GM04504 (cell line): ENCODE measurements around the gene DAPK2.
"Not testable (repeated sequence)": the region's sequence is repeated elsewhere in the genome, so short reads cannot be mapped to it uniquely, and the experiment has no call there.

Experiments
- DNase-seq: peaks from one replicate; pipeline ENCODE4 v3.0.0-alpha.2; 2012; ENCODE audit warnings: low read depth

Gene DAPK2

DNA sequence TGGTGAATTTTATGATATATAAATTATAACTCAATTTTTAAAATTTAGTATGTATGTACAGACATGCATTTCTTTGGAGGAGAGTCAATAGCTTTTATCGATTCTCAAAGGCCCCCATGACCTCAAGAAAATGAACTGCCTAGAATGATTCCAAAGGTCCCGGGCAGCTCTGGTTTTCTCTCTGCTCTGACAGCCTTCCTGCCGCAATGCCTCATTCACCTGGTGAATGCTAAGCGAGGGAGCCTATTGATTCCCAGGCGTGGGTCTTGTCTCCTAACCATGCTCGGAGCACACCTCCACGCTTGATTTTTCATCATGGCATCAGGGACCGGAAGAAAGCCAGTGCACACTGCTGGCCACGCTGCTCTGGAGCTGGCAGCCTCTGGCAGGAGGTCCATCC is 132.9 kb downstream of the DAPK2 start:
- no peak for DNase-seq

DNA sequence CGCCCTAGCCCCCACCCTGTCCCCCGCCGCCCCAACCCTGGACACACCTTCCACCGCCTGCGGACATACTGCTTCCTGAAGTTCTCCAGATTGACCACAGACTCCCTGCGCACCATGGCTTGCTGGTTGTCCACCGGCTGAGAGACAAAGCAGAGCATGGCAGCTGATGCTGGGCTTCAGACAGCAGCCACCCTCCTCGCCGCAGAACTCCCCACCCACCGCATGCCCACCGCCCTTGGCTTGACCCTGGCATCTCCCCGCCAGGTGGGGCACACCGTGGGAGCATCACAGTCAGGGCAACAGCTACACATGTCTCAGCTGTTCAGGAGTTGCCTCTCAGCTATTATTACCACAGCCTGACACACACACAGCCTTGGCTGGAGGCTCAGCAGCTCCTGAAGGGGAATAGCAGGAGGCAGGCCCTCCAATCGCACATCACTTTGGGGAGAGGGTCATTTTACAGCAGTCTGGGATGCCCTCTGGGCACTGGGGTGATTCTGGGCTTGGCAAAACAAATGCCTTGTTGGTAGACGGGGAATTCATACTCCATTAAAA is 134.1 kb downstream of the DAPK2 start:
- DNase-seq, result no peak

DNA sequence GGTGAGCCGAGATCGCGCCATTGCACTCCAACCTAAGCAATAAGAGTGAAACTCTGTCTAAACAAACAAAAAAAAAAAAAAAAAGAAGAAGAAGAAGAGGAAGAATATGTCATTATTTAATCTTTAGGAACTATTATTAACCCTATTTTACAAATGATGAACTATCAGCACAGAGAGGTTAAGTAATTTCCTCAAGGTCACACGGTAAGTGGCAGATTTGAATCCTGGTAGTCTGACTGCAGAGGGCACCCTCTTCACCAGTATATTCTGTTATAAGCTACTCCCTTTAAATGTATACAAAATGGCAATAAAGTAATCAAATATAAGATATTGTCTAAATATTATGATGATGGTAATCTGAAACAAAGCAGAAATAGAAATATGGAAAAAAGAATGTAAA is 135.1 kb downstream of the DAPK2 start:
- no peak for DNase-seq

DNA sequence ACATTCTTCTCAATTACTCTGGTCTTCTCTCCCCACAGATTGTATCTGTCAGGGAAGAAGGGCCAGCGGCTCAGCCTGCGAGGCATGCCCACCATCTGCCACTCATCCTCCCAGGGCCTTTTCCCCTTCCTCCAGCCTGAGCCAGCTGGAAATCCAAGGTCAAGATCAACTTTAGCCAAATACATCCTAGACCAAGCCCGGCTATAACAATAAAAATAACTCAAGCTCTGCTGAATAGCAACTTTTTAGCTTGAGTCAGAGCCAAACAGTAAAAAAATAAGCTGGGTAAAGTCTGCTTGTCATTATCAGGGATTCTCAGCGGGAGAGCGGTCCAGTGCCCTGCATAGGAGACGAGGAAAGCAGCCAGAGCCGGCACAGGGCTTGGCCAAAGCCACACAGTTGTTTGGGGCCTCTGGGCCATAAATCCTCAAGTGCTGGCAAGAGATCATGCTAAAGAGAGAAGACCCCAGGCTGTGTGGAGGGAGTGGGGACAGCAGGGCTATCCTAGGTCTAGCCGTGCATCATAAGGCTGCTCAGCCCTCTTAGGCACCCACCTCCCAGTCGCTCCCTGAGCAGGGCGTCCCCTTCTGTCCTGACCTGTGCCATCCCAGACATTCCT is 136.4 kb downstream of the DAPK2 start:
- peak; percentile 75 for DNase-seq

DNA sequence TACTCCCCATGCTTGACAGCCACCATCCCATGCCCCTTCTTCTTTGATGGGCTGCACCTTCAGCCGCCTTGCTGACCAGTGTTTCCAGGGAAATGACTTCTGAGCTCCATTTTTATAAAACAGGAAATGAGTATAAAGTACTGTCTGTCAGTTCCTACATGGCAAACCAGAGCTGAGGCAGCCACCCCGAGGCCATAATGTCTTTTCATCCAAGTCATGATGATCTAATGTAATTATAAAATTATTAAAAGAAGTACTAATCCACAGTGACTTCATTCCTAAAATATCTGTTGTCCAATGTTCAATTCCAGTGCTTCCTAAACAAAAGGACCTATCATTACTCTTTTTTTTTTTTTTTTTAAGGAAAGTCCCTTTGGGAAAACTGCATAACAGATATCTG is 137.3 kb downstream of the DAPK2 start:
- no peak for DNase-seq

DNA sequence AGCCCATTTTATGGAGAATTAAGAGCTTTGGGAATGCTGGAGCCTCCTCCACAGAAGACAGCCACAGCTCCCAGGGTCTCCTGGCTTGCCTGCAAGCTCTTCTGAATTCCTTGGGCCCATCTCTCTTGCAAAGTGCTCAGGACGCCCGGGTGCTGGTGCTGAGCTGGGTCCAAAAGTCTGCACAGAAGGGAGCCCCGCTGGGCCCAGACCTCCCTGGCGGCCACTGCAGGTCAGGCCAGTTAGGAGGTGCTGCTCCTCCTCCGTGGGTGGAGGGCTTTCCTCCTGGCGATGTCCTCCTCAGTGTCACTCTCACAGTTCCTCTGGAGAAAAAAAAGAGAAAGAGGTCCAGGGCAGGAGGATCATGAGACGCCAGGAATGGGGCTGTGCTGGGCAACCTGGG is 138.0 kb downstream of the DAPK2 start:
- DNase-seq, result no peak

DNA sequence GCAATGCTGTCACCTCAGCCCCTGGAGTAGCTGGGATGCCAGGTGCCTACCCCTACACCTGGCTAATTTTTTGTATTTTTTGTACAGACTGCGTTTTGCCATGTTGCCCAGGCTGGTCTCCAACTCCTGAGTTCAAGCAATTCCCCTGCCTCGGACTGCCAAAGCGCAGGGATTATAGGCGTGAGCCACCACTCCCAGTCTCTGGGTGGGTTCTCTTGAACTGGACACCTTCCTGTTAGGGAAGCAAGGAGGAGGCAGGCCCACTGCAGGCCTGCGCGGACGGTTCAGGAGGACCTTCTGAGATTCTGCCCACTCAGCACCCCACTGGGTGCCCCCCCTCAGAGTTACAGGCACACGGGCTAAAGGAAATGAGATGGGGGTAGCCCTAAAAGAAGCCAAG is 138.8 kb downstream of the DAPK2 start:
- DNase-seq, result no peak

DNA sequence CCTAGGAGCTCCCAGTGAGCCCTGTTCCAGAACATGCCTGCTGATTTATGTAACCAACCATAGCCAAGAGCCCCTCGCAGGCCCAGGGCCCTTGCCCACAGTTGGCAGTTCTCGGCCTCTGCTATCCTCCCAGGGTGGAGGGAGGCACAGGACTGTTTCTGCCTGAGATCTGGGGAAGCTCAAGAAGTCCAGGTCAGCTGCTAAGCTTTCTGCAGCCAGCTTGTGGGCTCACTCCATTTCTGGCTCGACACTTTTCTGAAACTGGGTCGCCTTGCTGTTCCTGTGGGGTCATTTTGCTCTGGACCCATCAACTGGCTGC is 140.1 kb downstream of the DAPK2 start:
- DNase-seq, result no peak

DNA sequence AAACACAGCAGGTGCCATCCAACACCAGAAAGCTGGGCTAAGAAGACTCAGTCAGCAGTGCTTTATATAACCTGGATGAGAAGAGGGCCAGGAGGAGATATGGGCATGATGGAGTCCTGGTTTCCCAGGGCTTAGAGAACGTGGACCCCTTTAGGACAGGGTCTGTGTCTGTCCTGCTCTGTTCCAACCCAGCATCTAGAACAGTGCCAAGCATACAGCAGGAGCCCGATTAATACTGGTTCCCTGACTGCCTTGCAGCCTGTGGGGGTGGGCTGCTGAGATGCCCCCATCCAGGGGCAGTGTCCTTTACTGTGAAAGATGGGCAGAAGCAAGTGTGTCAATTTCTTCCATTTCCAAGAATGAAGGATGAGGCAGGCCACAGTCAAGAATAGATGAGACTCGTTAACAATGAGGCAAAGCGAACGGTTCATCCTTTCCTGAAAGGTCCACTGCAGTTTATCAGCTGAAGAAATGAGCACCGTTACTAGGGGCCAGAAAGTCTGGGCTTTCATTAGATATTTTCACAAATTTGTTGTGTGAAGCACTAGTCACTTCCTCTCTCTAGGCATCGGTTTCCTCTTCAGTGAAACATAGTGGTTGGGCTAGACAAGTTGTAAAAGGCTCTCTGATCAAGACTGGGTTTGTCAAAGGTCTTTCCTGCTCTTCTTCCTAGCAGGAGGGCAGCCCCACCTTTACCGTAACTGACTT is 140.6 kb downstream of the DAPK2 start:
- DNase-seq, result no peak

DNA sequence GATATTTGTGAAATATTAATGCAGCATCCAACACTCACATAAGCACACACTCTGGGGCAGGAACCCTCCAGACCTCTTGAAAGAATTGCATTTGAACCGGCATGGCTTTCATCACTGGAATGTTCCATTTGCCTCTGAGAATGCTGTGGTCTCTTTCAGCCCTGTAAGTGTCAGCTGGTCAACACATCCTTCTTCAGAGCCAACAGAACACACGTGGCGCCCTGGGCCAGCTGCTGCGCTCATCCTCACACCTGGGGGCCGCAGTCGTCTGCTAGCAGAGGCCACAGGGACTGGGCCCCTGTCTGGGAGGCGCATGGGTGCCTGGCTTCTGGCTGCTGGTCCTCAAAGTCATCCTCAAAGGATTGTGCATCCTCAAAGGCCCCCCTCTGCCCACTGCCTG is 141.2 kb downstream of the DAPK2 start:
- no peak for DNase-seq

DNA sequence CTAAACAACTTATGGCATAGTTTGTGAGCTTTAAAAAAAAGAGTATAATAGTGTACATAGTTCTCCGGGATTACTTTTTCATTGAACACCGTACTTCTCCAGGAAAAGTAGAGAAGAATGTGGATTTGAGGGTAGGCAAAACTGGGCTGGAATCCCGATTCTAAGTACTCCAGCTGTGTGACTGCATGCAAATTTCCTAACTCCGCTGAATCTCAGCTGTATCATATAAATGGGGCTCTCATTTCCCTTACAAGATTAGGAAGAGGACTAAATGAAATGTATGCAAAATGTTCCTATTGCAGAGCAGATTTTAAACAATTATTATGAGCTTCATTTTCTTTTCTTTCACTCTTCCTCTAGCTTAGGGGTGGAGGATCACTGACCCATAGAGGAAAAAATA is 142.2 kb downstream of the DAPK2 start:
- DNase-seq, result no peak

DNA sequence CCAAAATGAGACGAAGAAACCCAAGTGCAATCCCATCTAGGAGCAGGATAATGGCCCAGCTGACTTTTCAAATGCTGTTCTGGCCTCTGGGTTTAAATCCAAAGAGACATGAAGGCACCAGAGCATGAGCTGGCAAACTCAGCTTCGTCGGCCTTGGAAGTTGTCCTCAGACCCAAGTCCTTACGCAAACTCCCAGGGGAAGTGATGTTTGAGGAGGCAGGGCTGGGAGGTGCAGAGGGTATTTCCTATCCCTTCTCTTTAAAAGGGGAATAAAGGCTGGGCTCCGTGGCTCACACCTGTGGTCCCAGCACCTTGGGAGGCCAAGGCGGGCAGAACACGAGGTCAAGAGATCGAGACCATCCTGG is 143.6 kb downstream of the DAPK2 start:
- no peak for DNase-seq

DNA sequence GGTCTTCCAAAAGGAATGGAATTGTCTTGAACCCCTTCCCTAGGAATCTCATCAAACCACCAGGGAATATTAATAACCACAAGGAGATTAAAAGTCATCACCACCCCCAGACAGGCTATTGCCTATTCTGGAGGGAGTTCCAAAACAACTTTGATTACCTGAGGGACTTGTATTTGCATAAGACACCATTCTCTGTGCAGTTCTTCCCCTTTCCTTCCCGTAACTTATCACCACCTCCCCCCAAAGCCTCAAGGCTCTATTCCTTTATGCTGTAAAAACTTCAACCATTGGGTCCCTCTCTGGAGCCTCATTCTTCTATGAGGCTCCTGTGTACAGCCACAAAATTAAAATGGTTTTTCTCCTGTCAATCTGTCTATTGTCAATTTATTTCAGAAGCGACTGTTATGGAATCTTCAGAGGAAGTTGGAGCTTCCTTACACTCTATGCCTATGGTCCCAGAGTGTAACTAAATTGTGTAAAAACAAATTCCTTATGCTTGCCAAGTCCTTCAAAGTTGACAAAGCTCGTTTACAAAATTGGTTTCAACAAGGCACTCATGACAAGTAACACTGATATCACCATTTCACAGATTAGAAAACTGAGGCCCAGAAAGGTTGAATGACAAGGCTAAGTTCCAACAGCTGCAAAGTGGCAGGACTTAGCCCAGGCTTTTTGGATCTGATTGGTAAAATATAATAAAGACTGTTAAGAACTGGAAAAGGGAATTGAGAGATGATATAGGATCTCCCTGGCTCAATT is 144.2 kb downstream of the DAPK2 start:
- no peak for DNase-seq

DNA sequence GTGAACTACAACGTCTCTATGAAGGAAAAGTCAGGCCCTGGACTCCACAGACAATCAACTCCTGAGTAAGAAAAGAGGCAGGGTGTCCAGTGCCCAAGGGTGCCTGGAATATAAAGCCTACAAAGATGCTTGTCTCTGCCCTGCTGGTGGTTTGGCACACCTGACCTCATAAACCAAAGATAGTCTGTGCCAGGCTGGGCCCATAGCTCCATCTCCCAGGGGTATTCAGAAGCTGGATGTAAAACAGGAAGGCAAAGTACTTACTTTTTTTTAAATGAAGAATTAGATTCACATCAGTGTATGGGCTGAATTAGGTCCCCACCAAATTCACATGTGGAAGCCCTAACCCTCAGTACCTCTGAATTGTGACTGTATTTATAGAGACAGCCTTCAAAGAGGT is 146.0 kb downstream of the DAPK2 start:
- DNase-seq, result no peak

DNA sequence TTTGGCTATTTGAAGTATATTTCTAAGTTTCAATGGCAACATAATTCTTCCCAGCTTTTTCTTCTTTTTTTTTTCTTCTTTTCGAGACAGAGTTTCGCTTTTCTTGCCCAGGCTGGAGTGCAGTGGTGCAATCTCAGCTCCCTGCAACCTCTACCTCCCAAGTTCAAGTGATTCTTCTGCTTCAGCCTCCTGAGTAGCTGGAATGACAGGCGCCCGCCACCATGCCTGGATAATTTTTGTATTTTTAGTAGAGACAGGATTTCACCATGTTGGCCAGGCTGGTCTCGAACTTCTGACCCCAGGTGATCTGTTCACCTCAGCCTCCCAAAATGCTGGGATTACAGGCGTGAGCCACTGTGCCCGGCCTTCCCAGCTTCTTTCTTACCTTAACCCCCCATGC is 146.7 kb downstream of the DAPK2 start:
- DNase-seq, result not testable (repeated sequence)

DNA sequence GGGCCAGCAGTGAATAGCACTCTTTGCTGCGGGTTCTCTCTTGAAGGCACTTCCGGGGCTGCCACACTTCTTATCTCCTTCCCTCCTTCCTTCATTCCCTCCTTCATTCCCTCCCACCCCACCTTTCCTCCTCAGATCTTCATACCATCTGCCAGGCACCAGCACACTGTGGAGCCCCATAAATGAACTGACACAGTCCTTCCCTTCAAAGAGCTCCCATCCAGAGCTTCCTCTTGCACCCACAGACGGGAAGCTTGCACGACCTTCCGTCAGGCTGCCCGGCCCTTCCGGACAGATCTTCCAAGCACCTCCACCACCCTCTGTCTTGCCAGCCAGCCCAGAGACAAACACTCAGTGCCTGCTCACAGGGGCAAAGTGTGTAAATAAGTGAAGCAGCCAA is 147.1 kb downstream of the DAPK2 start:
- DNase-seq, result no peak

DNA sequence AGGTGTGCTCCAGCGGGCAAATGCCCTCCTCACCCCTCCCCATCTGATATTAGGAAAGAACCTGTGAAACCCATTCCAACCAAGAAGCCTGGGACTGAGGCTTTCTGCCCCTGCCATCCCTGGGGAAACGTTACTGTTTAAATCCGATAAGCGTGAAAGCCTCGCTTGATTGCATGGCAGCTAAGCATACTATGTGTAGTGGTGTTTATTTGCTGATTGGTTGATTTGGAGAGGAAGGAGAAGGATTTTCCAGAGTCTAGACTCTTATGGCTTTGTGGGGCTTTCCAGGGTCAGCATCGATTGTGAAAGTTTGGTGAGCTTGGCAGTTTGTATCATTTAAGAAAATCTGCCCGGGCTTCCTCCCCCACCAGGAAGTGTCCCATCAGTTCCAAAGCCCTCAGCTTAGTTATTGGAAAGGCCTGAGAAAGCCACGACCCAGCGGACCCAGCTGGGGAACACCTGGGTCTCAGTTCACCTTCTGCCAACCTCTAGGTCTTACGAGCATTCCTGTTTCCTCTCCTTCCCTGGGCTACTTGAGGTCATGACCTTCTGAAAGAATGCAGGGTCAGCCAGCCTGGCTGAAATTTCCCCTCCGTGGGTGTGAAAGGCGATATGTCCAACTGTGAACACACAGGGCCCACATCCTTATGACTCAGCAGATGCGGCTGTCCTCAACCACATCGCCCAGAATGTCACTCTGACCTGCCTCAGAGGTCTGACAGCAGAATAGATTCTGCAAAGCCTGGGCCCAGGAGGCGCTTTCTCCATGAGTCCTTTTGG is 149.8 kb downstream of the DAPK2 start:
- peak; percentile 43 for DNase-seq

DNA sequence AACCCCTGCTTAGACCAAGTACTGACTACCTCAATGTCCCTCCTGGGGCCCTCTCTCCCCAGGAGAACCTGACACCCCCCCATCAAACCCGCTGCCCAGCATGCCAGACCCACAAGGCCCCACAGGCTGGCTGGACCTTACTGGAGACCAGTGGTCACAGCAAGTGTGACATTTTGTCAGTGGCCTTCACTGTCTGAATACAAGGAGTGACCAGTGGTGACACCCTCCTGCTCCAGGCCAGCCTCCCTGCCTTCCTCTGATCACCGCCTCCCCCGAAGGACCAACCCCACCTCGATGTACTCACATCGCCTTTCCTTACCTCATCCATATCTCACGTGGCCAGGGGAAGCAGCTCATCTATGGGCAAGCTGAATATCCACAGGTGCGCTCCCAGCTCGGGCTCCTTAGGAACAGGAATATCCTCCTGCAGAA is 150.5 kb downstream of the DAPK2 start:
- DNase-seq, result no peak

DNA sequence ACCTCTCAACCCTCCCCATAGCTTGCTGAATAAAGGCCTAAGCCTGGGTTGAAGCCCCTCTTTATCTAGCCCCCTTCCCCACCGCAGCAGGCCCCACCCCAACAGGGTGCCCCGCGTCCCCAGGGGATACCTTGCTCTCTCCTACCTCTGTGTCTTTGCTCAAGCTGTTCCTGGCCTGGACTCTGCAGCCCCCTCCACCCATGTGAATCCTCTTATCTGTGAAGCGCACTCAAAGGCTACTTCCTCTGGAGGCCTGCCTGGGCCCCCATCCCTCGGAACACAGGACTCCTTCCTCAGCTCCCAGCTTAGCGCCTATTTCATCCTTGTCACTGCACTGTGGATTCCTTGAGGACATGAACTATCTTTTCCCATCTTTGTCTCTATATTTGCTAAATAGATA is 151.1 kb downstream of the DAPK2 start:
- no peak for DNase-seq

DNA sequence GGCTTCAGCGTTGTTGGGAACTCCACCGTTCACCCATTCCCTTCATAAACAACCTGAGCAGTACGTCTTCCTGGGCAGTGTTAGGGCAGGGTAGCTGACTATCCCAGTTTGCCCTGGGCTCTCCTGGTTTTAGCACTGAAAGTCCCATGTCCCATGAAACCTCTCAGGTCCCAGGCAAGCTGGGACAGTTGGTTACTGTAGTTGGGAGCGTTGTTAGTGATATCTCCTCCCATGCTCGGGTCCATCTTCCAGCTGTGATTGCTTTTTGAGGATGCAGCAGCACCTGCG is 151.7 kb downstream of the DAPK2 start:
- DNase-seq, result no peak

DNA sequence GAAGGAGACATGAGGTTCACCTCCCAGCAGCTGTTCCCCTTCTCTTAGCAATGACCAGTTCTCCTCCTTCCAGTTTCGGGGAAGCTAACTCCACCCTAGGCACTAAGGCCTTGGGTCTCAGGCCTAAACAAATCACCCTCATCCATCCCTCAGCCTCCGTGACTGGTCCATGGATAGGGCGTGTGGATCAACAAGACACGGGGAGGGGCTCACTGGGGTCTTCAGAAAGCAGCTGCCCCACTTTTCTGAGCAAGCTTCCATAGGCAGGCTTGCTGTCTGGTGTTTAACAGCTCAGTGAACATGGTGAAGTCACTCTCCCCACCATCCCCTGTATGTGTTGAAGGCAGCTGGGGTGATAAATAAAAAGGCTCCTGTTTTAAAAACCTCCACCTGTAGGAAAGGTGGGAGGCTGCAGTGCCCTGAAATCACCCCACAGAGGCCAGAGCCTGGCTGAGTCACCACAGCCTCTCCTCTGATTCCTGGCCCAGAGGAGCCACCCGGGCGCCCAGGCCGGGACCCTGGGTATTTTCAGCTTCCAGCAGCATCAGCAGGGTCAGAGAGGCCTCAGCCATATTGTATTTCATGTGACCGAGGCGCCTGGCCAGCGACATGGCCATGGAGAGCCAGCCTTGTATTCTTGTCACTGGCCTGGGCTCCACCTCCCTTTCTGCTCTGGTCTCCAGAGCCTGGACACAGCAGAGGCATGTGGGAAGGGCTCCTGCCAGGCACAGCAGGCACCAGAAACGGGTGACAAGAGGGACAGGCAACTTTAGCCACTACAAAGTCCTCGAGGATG is 152.2 kb downstream of the DAPK2 start:
- no peak for DNase-seq
